PC-3 (cell line): ENCODE data around the gene ZNF750. TPM values are rescaled to one million over a fixed set of nuclear protein-coding genes. Genes with fewer than 3 reads are reported as not detected.

ENCODE experiments used
- ATAC-seq: fragments of 200-7000 bp; cut with Tn5 transposase; 2 replicates; pipeline ENCODE4 v1.9.1; 2020; ENCODE audit warnings: mild to moderate bottlenecking, moderate library complexity
- BruUV-seq: library from RNA; stranded (reverse); fragments of 400-500 nt; replicated peaks from 2 replicates; lab custom pipeline; 2021; lab: Mats Ljungman, UMichigan
- CTCF ChIA-PET: fragments of 300-600 bp; sonication (Branson Sonifier 250); formaldehyde crosslinking; loops from one replicate; lab custom pipeline; 2022; ENCODE audit warnings: antibody characterized with exemption; lab: Charles Lee
- POLR2A ChIA-PET: fragments of 300-600 bp; sonication (Branson Sonifier 250); formaldehyde crosslinking; loops from one replicate; lab custom pipeline; 2022; ENCODE audit warnings: antibody characterized with exemption; ENCODE audit not compliant: unreplicated experiment; lab: Charles Lee
- DNase-seq: peaks from one replicate; pipeline ENCODE4 v3.0.0-alpha.2; 2015
- H2AFZ ChIP-seq: fragments of 300-600 bp; sonication (generic); 2 replicates; pipeline ENCODE4 v1.6.0; 2016; ENCODE audit warnings: antibody characterized with exemption, low read length
- H3F3A ChIP-seq: fragments of 300-600 bp; sonication (generic); one replicate; pipeline ENCODE4 v1.6.0; 2017; ENCODE audit warnings: antibody characterized with exemption, low read length, control low read depth, mild to moderate bottlenecking; ENCODE audit not compliant: unreplicated experiment
- H3K27ac ChIP-seq: fragments of 300-600 bp; sonication (generic); 2 replicates; pipeline ENCODE4 v1.5.1; 2016; ENCODE audit warnings: mild to moderate bottlenecking, low read length
- H3K27me3 ChIP-seq: fragments of 300-600 bp; sonication (generic); 2 replicates; pipeline ENCODE4 v1.6.1; 2016; ENCODE audit warnings: low read length, mixed read lengths
- H3K36me3 ChIP-seq: fragments of 300-600 bp; sonication (generic); 2 replicates; pipeline ENCODE4 v1.6.1; 2016; ENCODE audit warnings: low read depth, mixed run types, low read length, mixed read lengths
- H3K4me1 ChIP-seq: fragments of 300-600 bp; sonication (generic); 2 replicates; pipeline ENCODE4 v1.5.1; 2016; ENCODE audit warnings: low read length; ENCODE audit not compliant: insufficient read depth
- H3K4me2 ChIP-seq: fragments of 300-600 bp; sonication (generic); 2 replicates; pipeline ENCODE4 v1.6.0; 2016; ENCODE audit warnings: low read length
- H3K4me3 ChIP-seq: fragments of 300-600 bp; sonication (generic); 2 replicates; pipeline ENCODE4 v1.5.1; 2016; ENCODE audit warnings: mild to moderate bottlenecking, low read length, mixed read lengths
- H3K79me2 ChIP-seq: fragments of 300-600 bp; sonication (generic); 2 replicates; pipeline ENCODE4 v1.6.1; 2017; ENCODE audit warnings: low read length, mixed read lengths
- H3K9ac ChIP-seq: fragments of 300-600 bp; sonication (generic); 2 replicates; pipeline ENCODE4 v1.6.0; 2016; ENCODE audit warnings: mild to moderate bottlenecking, low read length
- H3K9me2 ChIP-seq: fragments of 300-600 bp; sonication (generic); replicated peaks from 2 replicates; pipeline ENCODE4 v1.6.1; 2016; ENCODE audit warnings: mixed run types, low read length, mixed read lengths
- H3K9me3 ChIP-seq: fragments of 300-600 bp; sonication (generic); 2 replicates; pipeline ENCODE4 v1.6.1; 2016; ENCODE audit warnings: low read length, mixed read lengths
- H4K20me1 ChIP-seq: fragments of 300-600 bp; sonication (generic); 2 replicates; pipeline ENCODE4 v1.6.1; 2016; ENCODE audit warnings: low read length, mixed read lengths
- CTCF ChIP-seq: fragments of 300-600 bp; sonication (generic); conservative IDR thresholded peaks from 2 replicates; pipeline ENCODE4 v1.5.1; 2017; ENCODE audit warnings: antibody characterized with exemption, low read depth, mild to moderate bottlenecking, low read length
- EZH2 ChIP-seq: fragments of 300-600 bp; sonication (generic); IDR thresholded peaks from one replicate; pipeline ENCODE4 v1.6.1; 2017; ENCODE audit warnings: antibody characterized with exemption, mild to moderate bottlenecking, low read length; ENCODE audit not compliant: unreplicated experiment
- EZH2phosphoT487 ChIP-seq: fragments of 300-600 bp; sonication (generic); IDR thresholded peaks from 2 replicates; pipeline ENCODE4 v1.6.1; 2018; ENCODE audit warnings: mild to moderate bottlenecking, antibody characterized with exemption, low read length, borderline replicate concordance
- intact Hi-C: fragments of 100-400 bp; cut with micrococcal nuclease; formaldehyde crosslinking; loops from 2 replicates; pipeline ENCODE4 v1.9.0; 2023
- total RNA-seq: library from RNA; depleted of rRNA; stranded (reverse); fragments of >200 nt; gene quantifications from 2 replicates; pipeline ENCODE4 v1.2.3, GENCODE V29; 2014

Gene ZNF750
- total RNA-seq, 1 experiment from 2014 or later: not detected

DNA sequence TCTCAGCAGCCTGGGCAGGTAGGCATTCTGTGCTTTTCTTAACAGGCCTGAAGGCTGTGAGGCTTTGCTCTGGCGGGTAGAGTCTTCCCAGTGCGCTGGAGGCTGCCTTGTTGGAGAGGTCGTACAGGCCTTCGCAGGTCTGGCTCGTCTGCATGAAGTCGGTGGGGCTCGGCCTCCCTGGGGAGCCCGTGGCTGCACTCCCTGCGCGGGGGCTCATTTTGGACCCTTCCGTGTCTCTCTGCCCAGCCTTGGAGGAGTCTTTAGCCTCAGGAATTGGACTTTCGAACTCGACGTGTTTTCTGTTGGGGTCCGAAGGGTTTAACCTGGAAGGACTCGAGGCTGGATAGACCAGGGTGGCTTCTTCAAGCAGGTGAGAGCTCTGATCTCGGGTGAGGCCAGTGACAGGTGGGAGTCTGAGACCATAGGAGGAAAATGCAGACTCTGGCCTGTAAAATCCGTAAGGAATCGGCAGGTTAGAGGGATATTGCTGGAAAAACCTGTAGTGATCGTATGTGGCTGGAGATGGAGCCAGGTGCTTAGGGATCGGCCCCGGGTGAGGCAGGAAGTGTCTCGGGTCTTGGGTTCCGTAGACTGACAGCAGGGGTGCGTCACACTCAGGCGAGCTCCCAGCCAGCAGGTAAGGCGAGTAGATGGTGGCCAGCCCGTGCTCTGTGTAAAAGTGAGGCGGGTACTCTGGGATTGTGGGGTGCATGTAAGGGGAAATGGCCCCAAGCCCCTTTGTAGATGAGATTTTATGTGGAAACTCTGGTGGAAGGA is 8.6 kb downstream of the ZNF750 start:
- no peak overlapping the region for H2AFZ ChIP-seq
- ChIA-PET POLR2A (no interaction called here), CTCF (no interaction called here)
- no peak overlapping the region for H3K4me2 ChIP-seq
- no peak overlapping the region for H3K27ac ChIP-seq
- H3K9me2 ChIP-seq: no peaks in the 10 kb centered on the region
- intact Hi-C loops: no loop called here
- no peak overlapping the region for H3K4me3 ChIP-seq
- no peaks in the 10 kb centered on the region for H3K9me3 ChIP-seq
- ATAC-seq (no peak), DNase-seq (no peak)
- H3K79me2 ChIP-seq: no peaks in the 10 kb centered on the region
- H3K36me3 ChIP-seq: peaks cover 15% of the 10 kb centered on the region
- H3K4me1 ChIP-seq: no peaks in the 10 kb centered on the region
- no peaks in the 10 kb centered on the region for H4K20me1 ChIP-seq
- H3F3A ChIP-seq: no peaks in the 10 kb centered on the region
- TF ChIP-seq EZH2 (no peak), CTCF (no peak), EZH2phosphoT487 (no peak)
- no peak overlapping the region for H3K9ac ChIP-seq
- no peaks in the 10 kb centered on the region for H3K27me3 ChIP-seq
- no TSS peak for BruUV-seq

DNA sequence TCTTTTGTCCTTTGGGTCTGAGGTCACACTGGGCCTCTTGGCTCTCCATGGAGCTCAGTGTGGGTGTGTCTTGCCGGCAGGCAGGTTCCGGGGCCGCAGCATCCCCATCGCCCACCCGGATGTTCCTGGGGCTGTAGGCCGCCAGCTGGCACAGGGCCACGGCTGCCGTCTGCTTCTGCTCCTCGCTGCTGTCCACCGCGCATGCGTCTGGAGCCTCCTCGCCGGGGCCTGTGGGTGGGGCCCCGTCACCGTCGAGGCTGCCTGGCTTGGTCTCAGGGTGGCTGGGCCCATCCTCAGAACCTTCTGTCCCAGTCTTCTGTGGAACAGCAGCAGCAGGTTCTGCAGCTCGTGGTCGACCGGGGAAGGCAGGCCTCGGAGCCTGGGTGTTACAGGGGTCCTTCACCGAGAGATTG is 9.6 kb downstream of the ZNF750 start:
- Histone ChIP-seq H3K4me3 (no peak overlapping the region), H3K79me2 (no peaks in the 10 kb centered on the region), H3K27ac (no peak overlapping the region), H3K9me3 (no peaks in the 10 kb centered on the region), H3K9me2 (no peaks in the 10 kb centered on the region), H3F3A (no peaks in the 10 kb centered on the region), H3K9ac (no peak overlapping the region), H3K36me3 (peaks cover 15% of the 10 kb centered on the region), H3K4me2 (no peak overlapping the region), H3K4me1 (no peaks in the 10 kb centered on the region), H4K20me1 (no peaks in the 10 kb centered on the region), H3K27me3 (no peaks in the 10 kb centered on the region), H2AFZ (no peak overlapping the region)
- POLR2A ChIA-PET: no interaction called here
- TF ChIP-seq CTCF (no peak), EZH2phosphoT487 (no peak), EZH2 (no peak)
- ATAC-seq (no peak), DNase-seq (no peak)
- BruUV-seq: no TSS peak
- intact Hi-C loops: no loop called here
- CTCF ChIA-PET: no interaction called here

DNA sequence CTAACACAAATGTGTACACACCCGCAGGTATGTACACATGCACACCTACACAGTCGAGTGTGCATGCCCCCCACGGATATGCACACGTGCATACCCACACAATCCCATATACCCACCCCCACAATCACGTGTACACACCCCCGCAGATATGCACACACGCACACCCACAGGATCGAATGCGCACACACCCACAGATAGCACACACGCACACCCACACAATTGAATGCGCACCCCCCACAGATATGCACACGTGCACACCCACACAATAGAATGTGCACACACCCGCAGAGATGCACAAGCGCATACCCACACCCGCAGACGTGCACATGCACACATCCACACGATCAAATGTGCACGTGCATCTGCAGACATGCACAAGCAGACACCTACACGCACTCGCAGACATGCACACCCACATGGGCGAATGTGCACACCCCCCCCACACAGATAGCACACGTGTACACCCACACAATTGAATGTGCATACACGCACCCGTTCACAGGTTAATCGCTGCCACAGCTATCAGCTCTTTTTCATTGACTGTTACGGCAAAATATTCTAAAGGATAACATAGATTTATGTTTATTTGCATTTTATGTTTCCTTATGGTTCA is 10.8 kb downstream of the ZNF750 start:
- TF ChIP-seq CTCF: no peak
- no peak for TF ChIP-seq EZH2phosphoT487
- TF ChIP-seq EZH2: no peak
- ATAC-seq (no peak), DNase-seq (no peak)
- ChIA-PET POLR2A (no interaction called here), CTCF (no interaction called here)
- no TSS peak for BruUV-seq
- Histone ChIP-seq H3K27ac (no peak overlapping the region), H3K4me1 (no peaks in the 10 kb centered on the region), H3K79me2 (no peaks in the 10 kb centered on the region), H3F3A (no peaks in the 10 kb centered on the region), H4K20me1 (no peaks in the 10 kb centered on the region), H3K9me2 (no peaks in the 10 kb centered on the region), H3K27me3 (no peaks in the 10 kb centered on the region), H3K9ac (no peak overlapping the region), H2AFZ (no peak overlapping the region), H3K9me3 (no peaks in the 10 kb centered on the region), H3K4me2 (no peak overlapping the region), H3K36me3 (peaks cover 15% of the 10 kb centered on the region), H3K4me3 (no peak overlapping the region)
- intact Hi-C loops: no loop called here
